ENCODE results near the gene DDX17.
"Not testable (repeated sequence)": the region's sequence is repeated elsewhere in the genome, so short reads cannot be mapped to it uniquely, and the experiment has no call there.

The DDX17 gene

GRCh38 chr22:38479096-38479837 is 26.8 kb downstream of the DDX17 start:
- Histone ChIP-seq H3K27me3 (ENCODE audit: control insufficient read depth, insufficient read depth, low read length) (no peaks in the 10 kb centered on the region), H3K27ac (ENCODE audit: low read depth, low read length) (no peak overlapping the region), H3K4me3 (ENCODE audit: low read depth, low read length) (no peak overlapping the region), H3K4me1 (ENCODE audit: control insufficient read depth, insufficient read depth, low read length) (no peaks in the 10 kb centered on the region; the same call in 1 of the 2 replicates), H3K36me3 (ENCODE audit: control insufficient read depth, insufficient read depth, low read length) (peaks cover 47% of the 10 kb centered on the region), H3K9me3 (ENCODE audit: control insufficient read depth, insufficient read depth, low read depth, low read length) (no peaks in the 10 kb centered on the region), H3K9ac (ENCODE audit: low read length) (no peak overlapping the region)

DNA sequence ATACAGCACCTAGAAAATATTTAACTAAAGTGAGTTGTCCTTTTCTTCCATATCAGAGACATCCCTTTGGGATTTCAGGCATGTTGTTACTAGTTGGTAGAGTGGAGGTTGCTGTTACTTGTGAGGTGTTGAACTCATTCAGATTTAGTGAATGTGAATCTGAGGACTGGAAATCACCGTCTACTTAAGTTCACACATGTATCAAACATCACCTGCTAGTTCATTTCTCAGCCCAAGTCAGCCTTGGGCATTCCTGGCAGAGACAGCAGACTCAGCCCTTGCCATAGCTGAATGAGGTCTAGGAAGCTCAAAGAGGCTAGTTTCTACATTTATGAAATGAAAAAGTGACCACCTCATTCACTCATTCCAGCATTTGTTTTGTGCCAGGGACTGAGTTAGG is 28.5 kb downstream of the DDX17 start:
- Histone ChIP-seq H3K4me3 (ENCODE audit: low read depth, low read length) (no peak overlapping the region), H3K4me1 (ENCODE audit: control insufficient read depth, insufficient read depth, low read length) (no peaks in the 10 kb centered on the region; the same call in 1 of the 2 replicates), H3K9ac (ENCODE audit: low read length) (no peak overlapping the region), H3K9me3 (ENCODE audit: control insufficient read depth, insufficient read depth, low read depth, low read length) (no peaks in the 10 kb centered on the region), H3K36me3 (ENCODE audit: control insufficient read depth, insufficient read depth, low read length) (peaks cover 30% of the 10 kb centered on the region), H3K27ac (ENCODE audit: low read depth, low read length) (no peak overlapping the region), H3K27me3 (ENCODE audit: control insufficient read depth, insufficient read depth, low read length) (no peaks in the 10 kb centered on the region)

DNA sequence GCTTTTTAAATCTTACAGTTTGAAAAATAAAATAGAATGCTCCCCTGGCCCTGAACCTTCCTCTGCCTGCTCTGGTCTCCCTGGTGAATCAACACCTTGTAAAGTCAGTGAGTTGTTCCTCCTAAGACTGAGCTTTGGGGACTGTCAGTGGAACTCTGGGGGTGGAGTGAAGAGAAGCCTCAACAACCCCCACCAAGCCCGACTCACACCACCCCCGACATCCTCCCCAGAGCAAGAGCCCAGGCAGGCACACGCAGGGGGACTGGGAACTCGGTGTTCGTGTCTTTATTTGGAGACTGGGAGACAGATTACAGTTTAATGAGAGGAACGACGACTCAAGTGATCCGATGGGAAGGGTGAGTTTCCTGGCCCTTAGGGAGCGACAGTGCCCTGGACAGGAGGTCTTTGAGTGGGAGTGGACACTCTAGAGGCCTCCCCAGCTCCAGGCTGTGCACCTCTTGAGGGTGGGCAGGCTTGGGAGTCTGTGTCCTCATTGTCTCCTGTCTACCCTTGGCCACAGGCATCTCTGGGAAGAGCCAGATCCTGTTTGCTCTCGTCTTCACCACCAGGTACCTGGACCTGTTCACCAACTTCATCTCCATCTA is 32.0 kb downstream of the DDX17 start:
- Histone ChIP-seq H3K27me3 (ENCODE audit: control insufficient read depth, insufficient read depth, low read length) (0 out of 2 replicates have a peak, but pooled peaks cover under 1% of the 10 kb centered on the region), H3K4me3 (ENCODE audit: low read depth, low read length) (no peak overlapping the region), H3K36me3 (ENCODE audit: control insufficient read depth, insufficient read depth, low read length) (peaks cover 3% of the 10 kb centered on the region; the same call in 1 of the 2 replicates), H3K27ac (ENCODE audit: low read depth, low read length) (no peak overlapping the region), H3K4me1 (ENCODE audit: control insufficient read depth, insufficient read depth, low read length) (no peaks in the 10 kb centered on the region; the same call in 1 of the 2 replicates), H3K9ac (ENCODE audit: low read length) (no peak overlapping the region), H3K9me3 (ENCODE audit: control insufficient read depth, insufficient read depth, low read depth, low read length) (no peaks in the 10 kb centered on the region)

DNA sequence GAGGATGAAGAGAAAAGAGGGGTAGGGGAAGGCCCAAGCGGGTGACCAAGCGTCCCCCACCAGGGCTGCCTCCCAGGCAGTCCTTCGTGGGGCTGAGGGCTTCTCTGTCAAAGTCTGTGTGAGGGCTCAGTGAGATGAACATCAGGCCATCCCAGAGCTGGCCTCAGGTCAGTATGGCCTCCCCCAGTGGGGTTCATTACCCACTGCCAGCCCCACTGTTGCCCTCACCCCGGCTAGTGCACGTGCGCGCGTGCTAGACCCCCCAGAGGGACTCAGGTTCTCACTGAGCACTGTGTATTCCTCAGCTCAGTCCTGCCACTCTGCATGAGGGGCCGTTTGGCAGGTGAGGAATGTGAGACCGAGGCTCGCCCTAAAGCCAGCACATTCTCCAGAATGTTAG is 34.9 kb downstream of the DDX17 start:
- Histone ChIP-seq H3K27ac (ENCODE audit: low read depth, low read length) (no peak overlapping the region), H3K27me3 (ENCODE audit: control insufficient read depth, insufficient read depth, low read length) (peaks cover 25% of the 10 kb centered on the region), H3K4me3 (ENCODE audit: low read depth, low read length) (no peak overlapping the region), H3K36me3 (ENCODE audit: control insufficient read depth, insufficient read depth, low read length) (no peaks in the 10 kb centered on the region), H3K9ac (ENCODE audit: low read length) (no peak overlapping the region), H3K9me3 (ENCODE audit: control insufficient read depth, insufficient read depth, low read depth, low read length) (no peaks in the 10 kb centered on the region), H3K4me1 (ENCODE audit: control insufficient read depth, insufficient read depth, low read length) (peaks cover 12% of the 10 kb centered on the region)

DNA sequence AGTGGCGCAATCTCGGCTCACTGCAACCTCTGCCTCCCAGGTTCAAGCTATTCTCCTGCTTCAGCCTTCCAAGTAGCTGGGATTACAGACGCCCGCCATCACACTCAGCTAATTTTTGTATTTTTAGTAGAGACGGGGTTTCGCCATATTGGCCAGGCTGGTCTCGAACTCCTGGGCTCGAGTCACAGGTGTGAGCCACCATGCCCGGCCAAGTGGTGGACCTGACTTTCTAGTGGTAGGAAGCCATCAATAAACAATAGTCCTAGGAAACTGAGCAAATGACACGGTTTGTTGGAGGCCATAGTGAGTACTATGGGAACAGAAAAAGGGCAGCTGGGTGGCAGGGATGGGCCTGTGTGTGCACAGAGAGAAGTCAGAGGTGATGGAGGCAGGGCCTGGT is 35.9 kb downstream of the DDX17 start:
- H3K9ac ChIP-seq (ENCODE audit: low read length); H3K36me3 ChIP-seq (ENCODE audit: control insufficient read depth, insufficient read depth, low read length); H3K27ac ChIP-seq (ENCODE audit: low read depth, low read length); H3K4me3 ChIP-seq (ENCODE audit: low read depth, low read length); H3K9me3 ChIP-seq (ENCODE audit: control insufficient read depth, insufficient read depth, low read depth, low read length): not testable (repeated sequence)
- H3K4me1 ChIP-seq (ENCODE audit: control insufficient read depth, insufficient read depth, low read length), result peaks cover 14% of the 10 kb centered on the region
- H3K27me3 ChIP-seq (ENCODE audit: control insufficient read depth, insufficient read depth, low read length), result peaks cover 33% of the 10 kb centered on the region

DNA sequence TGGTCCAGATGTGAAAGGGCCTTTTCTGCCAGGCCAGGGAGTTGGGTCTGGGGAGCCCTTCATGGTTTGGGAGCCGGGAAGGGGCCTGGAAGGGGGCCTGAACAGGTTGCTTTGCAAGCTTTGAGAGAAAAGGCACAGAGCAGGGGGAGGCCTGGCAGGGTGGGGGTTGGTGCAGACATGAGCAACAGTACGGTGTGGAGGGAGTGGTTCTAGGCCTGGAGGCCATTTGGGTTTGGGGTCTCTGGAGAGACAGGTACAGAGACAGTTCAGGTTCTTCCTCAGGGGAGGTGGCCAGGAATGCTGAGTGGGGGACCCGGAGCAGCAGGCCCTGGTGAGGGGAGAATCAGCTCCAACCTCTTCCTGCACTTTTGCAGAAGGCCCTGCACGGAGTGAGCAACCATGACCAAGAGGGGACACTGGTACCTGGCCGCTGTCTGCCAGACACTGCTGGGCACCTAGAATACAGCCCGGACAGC is 36.8 kb downstream of the DDX17 start:
- Histone ChIP-seq H3K9ac (ENCODE audit: low read length) (no peak overlapping the region), H3K9me3 (ENCODE audit: control insufficient read depth, insufficient read depth, low read depth, low read length) (no peaks in the 10 kb centered on the region), H3K4me3 (ENCODE audit: low read depth, low read length) (no peak overlapping the region), H3K4me1 (ENCODE audit: control insufficient read depth, insufficient read depth, low read length) (peaks cover 14% of the 10 kb centered on the region), H3K27me3 (ENCODE audit: control insufficient read depth, insufficient read depth, low read length) (peaks cover 33% of the 10 kb centered on the region), H3K27ac (ENCODE audit: low read depth, low read length) (no peak overlapping the region), H3K36me3 (ENCODE audit: control insufficient read depth, insufficient read depth, low read length) (no peaks in the 10 kb centered on the region)

- peaks cover 18% of the 10 kb centered on the region for H3K4me1 ChIP-seq (ENCODE audit: control insufficient read depth, insufficient read depth, low read length)
- peak overlapping the region; percentile 88 for H3K9ac ChIP-seq (ENCODE audit: low read length)
- no peak overlapping the region; the same call in 1 of the 2 replicates for H3K27ac ChIP-seq (ENCODE audit: low read depth, low read length)
- H3K9me3 ChIP-seq (ENCODE audit: control insufficient read depth, insufficient read depth, low read depth, low read length), result no peaks in the 10 kb centered on the region
- H3K36me3 ChIP-seq (ENCODE audit: control insufficient read depth, insufficient read depth, low read length), result no peaks in the 10 kb centered on the region
- peaks cover 33% of the 10 kb centered on the region for H3K27me3 ChIP-seq (ENCODE audit: control insufficient read depth, insufficient read depth, low read length)
- peak overlapping the region; percentile 77 for H3K4me3 ChIP-seq (ENCODE audit: low read depth, low read length)
Measured at GRCh38 chr22:38468443-38469305, 37.4 kb downstream of the DDX17 start.

DNA sequence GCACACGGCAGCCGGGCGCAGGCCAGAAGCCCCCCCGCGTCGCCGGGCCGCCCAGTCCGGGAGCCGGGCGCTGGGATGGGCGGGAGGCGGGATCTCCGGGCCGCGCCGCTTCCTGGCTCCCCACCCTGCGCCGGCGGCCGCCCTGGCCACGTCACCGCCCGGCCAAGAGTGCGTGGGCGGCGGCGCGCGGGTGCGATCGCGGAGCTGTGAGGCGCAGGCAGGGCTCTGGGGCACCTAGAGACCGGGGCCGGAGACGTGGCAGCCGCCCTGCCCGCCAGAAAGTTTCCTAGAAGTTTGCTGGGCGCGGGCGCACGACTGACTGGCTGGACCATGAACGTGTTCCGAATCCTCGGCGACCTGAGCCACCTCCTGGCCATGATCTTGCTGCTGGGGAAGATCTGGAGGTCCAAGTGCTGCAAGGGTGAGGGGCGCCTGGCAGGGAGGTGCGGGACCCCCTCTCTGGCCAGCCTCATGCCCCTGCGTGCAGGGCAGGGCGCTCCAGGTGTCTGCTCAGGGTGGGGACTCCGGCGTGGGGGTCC is 38.1 kb downstream of the DDX17 start, which contains the start of gene KDELR3:
Gene KDELR3, plus strand, starts transcription at position 193 of the 539 bp plus-strand sequence. Its CDS starts 138 bp downstream, at position 331.
- Histone ChIP-seq H3K9me3 (ENCODE audit: control insufficient read depth, insufficient read depth, low read depth, low read length) (no peaks in the 10 kb centered on the region), H3K27me3 (ENCODE audit: control insufficient read depth, insufficient read depth, low read length) (peaks cover 36% of the 10 kb centered on the region), H3K4me3 (ENCODE audit: low read depth, low read length) (peak within 1 kb of the TSS; percentile 77), H3K36me3 (ENCODE audit: control insufficient read depth, insufficient read depth, low read length) (no peaks in the 10 kb centered on the region), H3K9ac (ENCODE audit: low read length) (peak within 1 kb of the TSS; percentile 88), H3K4me1 (ENCODE audit: control insufficient read depth, insufficient read depth, low read length) (peaks cover 23% of the 10 kb centered on the region), H3K27ac (ENCODE audit: low read depth, low read length) (no peak within 1 kb of the TSS; the same call in 1 of the 2 replicates)

DNA sequence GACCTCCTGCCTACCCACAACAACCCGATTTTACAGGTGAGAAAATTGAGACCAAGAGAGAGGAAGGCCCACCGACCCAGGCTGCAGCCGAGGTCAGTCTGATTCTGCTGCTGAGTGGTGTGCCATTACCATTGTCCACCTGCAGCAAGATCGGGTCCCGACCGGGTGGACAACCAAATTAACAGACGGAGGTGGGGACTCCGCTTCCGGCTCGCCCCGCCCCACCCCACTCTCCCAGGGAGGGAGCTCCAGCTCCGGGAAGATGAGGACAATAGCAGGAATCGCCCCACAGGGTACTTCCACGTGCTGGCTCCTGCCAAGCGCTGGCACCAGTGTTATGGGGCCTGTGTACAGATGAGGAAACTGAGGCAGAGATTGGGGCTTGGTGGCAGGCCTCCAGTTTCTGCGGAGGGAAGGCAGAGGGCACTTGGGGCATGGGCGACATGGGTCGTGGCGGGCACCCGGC is 38.6 kb downstream of the DDX17 start:
- peaks cover 23% of the 10 kb centered on the region for H3K4me1 ChIP-seq (ENCODE audit: control insufficient read depth, insufficient read depth, low read length)
- peak overlapping the region; percentile 88 for H3K9ac ChIP-seq (ENCODE audit: low read length)
- no peaks in the 10 kb centered on the region for H3K9me3 ChIP-seq (ENCODE audit: control insufficient read depth, insufficient read depth, low read depth, low read length)
- H3K27me3 ChIP-seq (ENCODE audit: control insufficient read depth, insufficient read depth, low read length), result peaks cover 38% of the 10 kb centered on the region
- peak overlapping the region; percentile 77 for H3K4me3 ChIP-seq (ENCODE audit: low read depth, low read length)
- H3K27ac ChIP-seq (ENCODE audit: low read depth, low read length), result no peak overlapping the region
- no peaks in the 10 kb centered on the region for H3K36me3 ChIP-seq (ENCODE audit: control insufficient read depth, insufficient read depth, low read length)

DNA sequence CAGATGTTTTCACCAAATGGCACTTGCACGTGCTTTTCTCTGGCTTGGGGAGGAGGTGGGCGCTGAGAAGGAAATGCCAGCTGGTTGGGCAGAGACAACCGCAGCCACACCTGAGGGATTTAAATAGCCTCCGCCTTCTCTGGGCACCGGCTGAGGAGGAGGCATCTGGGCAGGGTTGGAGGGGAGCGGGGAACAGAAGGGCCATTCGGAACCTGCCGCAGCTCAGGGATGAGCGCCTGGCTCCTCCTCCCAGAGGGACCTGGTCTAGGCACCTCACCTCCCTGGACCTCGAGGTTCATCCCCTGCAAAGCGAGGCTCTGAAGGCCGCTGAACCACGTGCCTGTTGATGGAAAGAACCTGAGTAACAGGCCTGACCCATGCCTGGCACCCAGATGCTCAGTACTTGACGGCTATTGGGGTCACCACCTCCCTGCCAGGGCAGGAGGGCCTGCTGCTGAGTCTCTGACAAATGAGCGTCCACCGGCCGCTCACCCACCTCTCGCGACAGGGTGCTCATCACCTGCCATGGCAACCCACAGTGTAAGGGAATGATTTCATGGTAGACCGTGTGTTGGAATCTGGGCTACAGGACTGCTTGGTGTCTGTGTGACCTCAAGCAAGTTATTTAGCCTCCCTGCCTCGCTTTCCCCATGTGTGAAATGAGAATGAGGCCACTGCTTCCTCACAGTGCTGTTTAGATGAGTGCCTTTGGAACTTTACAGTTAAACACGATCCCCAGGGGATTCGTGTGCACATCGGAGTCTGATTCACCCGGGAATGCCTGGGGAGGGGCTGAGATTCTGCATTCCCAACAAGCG is 40.2 kb downstream of the DDX17 start:
- Histone ChIP-seq H3K27ac (ENCODE audit: low read depth, low read length) (no peak overlapping the region), H3K36me3 (ENCODE audit: control insufficient read depth, insufficient read depth, low read length) (no peaks in the 10 kb centered on the region), H3K4me1 (ENCODE audit: control insufficient read depth, insufficient read depth, low read length) (peaks cover 29% of the 10 kb centered on the region), H3K9me3 (ENCODE audit: control insufficient read depth, insufficient read depth, low read depth, low read length) (no peaks in the 10 kb centered on the region), H3K4me3 (ENCODE audit: low read depth, low read length) (no peak overlapping the region), H3K9ac (ENCODE audit: low read length) (no peak overlapping the region), H3K27me3 (ENCODE audit: control insufficient read depth, insufficient read depth, low read length) (peaks cover 50% of the 10 kb centered on the region)

Data from HUES6 (cell line).